Stimulated activated CD8-positive, alpha-beta memory T cell treated with anti-CD3 and anti-CD28 coated beads, Interleukin-4, amount 100 ng/mL, for 4 hours (primary cell): ENCODE measurements around the gene ATPAF1.
"Not testable (repeated sequence)": the region's sequence is repeated elsewhere in the genome, so short reads cannot be mapped to it uniquely, and the experiment has no call there.

ENCODE experiments used
- DNase-seq, 2 donors: peaks; one replicate each; pipeline ENCODE4 v3.0.0-alpha.2; 2020; ENCODE audit warnings: low read depth in 2 of 2, low spot score in 1 of 2

The ATPAF1 gene

GRCh38 chr1:46681333-46682034 lies 13.3 kb upstream of the ATPAF1 start:
- DNase-seq = no peak

DNA sequence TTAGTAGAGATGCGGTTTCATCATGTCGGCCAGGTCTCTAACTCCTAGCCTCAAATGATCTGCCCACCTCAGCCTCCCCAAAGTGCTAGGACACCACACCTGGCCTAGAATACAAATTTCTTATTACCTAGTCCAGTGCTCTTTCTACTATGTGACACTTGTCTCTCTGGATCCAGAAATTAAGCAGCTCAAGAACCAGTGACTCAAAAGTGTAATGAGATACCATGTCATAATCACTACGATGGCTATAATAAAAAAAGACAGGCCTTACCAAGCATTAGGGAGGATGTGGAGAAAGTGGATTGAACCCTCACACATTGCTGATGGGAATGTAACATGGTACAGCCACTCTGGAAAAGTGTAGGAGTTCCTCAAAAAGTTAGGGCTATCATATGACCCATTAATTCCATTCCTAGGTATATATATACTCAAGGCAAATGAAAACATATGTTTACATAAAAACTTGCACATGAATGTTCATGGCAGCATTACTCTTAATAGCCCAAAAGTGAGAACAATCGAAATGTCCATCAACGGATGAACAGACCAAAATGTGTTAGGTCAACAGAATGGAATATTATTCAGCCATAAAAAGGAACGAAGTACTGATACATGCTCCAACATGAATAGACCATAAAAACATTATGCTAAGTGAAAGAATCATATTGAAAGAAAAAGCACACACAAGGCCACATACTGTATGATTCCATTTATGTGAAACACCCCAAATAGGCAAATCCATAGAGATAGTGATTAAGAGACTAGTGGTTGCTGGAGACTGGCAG lies 11.8 kb upstream of the ATPAF1 start:
- no peak for DNase-seq

- DNase-seq = no peak
Observed at GRCh38 chr1:46677339-46677738, 9.2 kb upstream of the ATPAF1 start.

GRCh38 chr1:46676531-46676930 lies 8.4 kb upstream of the ATPAF1 start:
- DNase-seq = no peak

DNA sequence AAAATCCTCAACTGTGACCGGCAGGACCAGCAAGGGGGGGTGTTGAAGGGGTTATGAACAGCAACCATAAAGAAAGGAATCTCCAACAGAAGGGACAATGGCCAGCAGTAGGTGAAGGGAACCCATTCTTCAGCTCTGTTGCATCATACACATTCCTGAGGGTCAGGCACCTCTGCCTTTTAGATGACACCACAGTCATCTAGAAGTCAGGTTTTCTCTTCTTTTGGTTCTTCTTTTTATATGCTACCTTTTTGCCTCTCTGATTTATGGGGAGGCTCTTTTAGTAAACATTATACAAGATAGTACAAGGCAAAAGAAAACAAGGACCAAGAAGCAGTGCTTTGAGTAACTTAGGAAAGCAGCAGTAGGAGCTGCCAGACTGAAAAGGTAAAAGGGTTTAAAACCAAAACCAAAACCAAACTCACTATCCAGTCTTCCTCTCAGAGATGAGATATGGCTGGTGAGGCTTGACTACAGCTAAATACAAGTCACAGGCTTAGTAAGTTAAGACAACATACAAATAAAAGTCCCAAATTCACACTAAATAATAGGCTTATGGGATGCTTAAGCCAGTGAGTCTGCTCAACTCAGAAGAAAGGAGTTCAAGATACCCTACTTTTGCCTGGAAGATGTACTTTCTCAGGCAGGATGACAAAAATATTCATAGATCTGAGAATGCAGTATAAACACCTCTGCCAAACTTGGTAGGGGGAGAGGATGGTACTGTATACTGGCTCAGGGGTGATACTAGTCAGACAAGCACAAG lies 7.6 kb upstream of the ATPAF1 start:
- no peak for DNase-seq

GRCh38 chr1:46673749-46674182 lies 5.6 kb upstream of the ATPAF1 start:
- no peak for DNase-seq

DNA sequence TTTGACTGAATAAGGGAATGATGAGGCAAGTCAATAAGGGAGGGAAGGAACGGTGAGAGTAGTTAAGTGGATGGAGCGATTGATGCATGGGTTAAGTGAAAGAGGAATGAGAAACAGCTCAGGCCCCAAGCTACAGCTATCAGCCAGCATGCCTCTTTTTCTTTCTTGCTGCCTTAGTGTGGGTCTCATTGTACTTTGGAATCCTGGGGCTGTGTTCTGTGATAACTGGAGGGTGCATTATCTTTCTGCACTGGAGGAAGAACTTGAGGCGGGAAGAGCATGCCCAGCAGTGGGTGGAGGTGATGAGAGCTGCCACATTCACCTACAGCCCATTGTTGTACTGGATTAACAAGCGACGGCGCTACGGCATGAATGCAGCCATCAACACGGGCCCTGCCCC lies 4.5 kb upstream of the ATPAF1 start:
- DNase-seq = no peak

DNA sequence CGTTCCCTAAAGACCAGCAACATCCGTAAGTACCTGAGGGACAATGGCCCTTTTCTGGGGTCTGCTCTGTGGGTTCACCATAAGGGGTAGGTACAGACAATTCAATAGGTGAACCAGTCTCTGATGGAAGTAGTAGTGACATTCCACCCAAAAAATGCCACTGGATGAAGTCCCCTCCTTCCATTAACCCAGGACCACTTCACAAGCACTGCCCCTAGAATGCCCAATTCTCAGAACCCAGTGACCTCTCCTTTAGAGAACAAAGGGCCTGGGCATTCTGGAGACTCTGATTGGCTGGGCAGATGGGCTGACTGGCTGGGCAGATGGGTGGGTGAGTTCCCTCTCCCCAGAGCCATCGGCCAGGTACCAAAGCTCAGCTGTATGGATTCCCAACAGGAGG lies 3.4 kb upstream of the ATPAF1 start, which contains the start of gene TEX38:
TSS of gene TEX38 (plus strand) at position 301 of the 400 bp plus-strand sequence. CDS start at position 382, 81 bp downstream.
- DNase-seq = no peak

DNA sequence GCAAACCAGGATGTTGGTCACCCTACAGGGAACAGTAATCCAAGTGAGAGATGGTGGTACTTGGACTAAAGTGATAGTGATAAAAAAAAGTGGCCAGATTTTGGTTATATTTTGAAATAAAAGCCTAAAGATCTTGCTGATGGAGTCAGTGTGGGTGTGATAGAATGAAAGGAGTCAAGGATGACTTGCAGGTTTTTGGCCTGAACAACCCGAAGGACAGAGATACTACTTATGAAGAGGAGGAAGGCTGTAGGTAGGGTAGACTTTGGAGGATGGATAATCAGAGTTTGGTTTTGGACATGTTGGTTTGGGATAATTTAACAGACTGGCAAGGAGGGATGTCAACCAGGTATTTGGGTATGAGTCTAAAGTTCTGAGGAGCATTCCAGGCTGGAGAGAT lies 2.0 kb upstream of the ATPAF1 start:
- no peak for DNase-seq

DNA sequence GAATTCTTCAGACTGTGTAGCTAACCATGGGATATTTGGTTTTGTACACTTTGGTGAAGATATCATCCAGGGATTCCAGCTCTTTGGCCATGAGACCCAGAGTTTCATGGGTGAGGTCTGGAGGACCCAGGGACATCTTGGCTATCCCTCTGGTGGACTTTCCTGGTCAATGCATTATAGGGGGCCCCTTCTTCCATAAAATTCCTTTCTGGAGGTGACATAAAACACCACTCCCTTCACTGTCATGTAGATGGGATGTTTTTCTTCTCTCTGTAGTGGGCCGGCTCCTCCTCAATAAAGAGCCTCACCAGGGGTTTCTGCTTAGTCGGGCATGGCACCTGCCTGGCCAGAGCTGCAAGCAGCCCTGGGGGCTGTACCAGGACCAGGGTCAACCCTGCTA lies 2.2 kb downstream of the ATPAF1 start:
- DNase-seq = no peak

GRCh38 chr1:46662919-46663318 lies 5.2 kb downstream of the ATPAF1 start:
- not testable (repeated sequence) for DNase-seq

DNA sequence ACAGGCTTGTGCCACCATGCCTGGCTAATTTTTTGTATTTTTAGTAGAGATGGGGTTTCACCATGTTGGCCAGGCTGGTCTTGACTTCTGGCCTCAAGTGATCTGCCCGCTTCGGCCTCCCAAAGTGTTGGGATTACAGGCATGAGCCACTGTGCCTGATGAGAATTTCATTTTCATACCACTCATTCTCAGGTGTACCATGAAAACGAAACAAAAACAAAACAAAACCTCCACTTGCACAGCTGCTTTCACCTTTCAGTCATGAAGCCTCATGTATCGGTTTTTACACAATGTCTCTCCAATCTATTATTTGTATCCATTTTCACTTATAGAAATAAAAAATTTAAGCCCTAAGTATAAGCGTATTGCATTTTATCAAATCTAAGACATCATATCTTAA lies 8.0 kb downstream of the ATPAF1 start:
- not testable (repeated sequence) for DNase-seq

DNA sequence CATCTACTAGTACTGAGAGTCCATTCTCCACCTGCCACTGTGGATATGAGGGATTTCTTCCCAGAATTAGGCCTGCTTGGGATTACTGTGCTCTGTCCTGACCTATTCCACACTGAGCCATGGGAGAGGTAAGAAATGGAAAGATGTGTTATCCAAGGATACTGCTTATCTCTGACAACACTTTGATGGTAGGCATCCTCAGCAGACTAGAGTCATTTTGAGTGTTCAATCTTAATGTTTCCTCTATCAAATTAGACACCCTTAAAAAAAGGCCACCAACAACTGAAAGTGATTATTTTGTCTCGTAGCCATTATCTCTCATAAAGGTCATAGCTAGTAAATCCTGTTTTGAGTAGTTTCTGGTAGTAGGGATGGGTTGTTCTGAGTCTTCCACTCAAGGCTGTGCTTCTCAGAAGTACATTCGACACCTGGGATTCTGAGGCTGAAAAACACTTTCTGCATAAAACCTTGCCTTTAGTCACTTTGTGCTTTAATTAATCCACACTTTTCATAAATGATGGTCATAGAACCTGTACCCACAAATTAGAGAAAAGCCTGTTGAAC lies 8.8 kb downstream of the ATPAF1 start:
- no peak for DNase-seq

DNA sequence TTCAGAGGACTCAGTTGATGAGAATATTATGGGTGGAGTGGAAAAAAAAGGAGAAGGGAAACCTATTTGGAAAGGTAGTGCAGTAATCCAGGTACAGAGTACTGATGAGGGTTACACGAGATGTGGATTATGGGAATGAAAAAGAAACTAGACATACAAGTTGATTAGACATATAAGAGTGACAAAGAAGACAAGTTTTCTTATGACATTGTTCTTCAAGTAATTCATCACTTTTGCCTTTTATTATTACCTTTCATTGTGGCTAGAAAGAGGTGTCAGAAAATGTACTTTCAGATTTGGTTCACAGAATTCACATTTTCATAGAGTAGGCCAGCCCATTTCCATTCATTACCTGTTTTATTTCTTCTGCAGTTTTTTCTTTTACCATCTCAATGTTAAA lies 10.4 kb downstream of the ATPAF1 start:
- DNase-seq = no peak

- DNase-seq = no peak
Observed at GRCh38 chr1:46656643-46657042, 11.5 kb downstream of the ATPAF1 start.

DNA sequence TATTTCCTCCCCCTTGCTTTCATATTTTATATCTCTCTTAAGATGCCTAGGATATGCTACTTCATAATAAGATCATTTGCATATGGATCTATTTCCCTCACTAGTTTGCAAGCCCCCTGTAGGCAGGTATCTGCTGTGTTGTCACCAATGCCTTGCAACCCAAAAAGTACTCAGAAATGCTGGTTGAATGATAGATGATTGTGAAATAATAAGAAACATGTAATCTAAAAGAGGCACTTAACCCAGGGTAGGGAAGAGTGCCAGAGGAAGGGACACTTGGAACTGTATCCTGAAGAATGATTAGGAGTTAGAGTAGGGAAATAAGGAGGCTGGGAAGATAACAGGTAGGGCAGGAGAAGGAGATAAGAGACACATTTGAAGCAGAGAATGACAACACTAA lies 12.3 kb downstream of the ATPAF1 start:
- DNase-seq = no peak

DNA sequence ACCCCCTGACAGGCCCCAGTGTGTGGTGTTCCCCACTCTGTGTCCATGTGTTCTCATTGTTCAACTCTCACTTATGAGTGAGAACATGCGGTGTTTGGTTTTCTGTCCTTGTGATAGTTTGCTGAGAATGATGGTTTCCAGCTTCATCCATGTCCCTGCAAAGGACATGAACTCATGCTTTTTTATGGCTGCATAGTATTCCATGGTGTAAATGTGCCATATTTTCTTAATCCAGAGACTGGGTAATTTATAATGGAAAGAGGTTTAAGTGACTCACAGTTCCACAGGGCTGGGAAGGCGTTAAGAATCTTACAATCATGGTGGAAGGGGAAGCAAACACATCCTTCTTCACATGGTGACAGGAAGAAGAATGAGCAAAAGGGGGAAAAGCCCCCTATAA lies 13.5 kb downstream of the ATPAF1 start:
- DNase-seq = not testable (repeated sequence)

DNA sequence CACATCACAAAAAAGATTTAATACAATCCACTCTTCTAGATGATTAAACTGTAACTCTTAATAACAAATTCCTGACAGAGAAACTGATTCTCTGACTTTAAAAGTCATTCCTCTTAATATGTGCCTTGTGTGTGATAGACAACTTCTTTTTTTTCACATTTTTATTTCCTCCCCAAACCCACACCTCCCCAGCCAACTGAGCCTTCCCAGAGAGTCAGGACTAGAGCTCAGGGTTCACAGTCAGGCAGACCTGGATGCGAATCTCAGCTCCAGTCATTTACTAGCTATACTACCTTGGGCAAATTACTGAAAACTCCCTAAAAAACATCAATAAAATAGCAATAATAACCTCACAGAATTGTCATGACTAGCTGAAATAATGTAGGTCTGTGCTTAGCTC lies 14.2 kb downstream of the ATPAF1 start:
- no peak for DNase-seq

- DNase-seq = no peak
Observed at GRCh38 chr1:46653405-46653958, 14.7 kb downstream of the ATPAF1 start.

DNA sequence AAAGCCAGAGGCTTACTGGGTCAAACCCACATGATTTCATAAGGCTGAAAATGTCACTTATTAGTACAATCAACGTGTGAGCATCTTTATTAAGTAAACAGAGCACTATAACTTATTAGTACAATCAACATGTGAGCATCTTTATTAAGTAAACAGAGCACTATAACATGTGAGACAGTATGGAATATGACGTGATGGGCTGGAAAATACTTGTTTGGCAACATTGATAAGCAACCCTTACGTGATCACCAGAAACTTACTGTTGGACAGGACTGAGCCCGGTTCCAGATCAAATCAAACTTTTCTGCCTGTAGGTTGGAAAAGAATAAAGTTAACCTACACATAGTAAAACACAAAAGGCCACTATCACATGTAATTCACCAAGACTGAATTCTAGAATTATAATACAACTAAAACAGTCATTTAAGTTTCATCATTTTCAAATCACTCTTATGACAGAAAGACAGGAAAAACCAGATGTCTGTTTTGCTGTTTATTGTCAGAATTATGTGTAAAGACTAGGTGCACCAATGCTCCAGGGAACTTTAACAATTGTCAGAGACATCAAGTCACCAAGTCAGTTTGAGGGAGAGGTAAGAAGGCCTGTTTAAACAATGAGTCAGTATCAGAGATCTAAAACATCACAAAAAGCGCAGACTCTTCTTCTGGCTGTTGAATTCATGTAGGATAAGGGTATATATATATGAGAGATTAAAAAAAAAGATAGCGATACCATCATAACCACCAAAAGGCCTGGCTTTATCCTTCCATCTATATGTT lies 15.7 kb downstream of the ATPAF1 start:
- DNase-seq = no peak
